Measurements from ENCODE around the gene CDK3.

Gene CDK3

DNA sequence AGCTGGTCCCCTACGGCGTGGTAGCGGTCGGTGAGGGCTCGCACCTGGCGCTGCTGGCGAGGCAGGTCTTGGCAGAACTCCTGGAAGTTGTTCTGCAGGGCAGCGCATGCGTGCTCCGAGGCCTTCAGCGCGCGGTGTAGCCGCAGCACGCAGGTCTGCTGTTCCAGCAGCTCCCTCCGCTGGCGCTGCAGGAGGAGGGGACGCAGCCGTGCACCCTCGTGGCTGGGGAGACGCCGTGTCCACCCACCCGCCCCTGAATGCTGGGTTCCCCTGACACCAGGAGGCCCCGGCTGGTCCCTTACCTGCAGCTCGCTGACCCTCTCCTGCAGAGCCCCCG, 14.2 kb downstream of the CDK3 start:
- DNase-seq (ENCODE audit: low read depth) = no peak
- no peak overlapping the region for H3K4me3 ChIP-seq (ENCODE audit: low read depth, low read length)

DNA sequence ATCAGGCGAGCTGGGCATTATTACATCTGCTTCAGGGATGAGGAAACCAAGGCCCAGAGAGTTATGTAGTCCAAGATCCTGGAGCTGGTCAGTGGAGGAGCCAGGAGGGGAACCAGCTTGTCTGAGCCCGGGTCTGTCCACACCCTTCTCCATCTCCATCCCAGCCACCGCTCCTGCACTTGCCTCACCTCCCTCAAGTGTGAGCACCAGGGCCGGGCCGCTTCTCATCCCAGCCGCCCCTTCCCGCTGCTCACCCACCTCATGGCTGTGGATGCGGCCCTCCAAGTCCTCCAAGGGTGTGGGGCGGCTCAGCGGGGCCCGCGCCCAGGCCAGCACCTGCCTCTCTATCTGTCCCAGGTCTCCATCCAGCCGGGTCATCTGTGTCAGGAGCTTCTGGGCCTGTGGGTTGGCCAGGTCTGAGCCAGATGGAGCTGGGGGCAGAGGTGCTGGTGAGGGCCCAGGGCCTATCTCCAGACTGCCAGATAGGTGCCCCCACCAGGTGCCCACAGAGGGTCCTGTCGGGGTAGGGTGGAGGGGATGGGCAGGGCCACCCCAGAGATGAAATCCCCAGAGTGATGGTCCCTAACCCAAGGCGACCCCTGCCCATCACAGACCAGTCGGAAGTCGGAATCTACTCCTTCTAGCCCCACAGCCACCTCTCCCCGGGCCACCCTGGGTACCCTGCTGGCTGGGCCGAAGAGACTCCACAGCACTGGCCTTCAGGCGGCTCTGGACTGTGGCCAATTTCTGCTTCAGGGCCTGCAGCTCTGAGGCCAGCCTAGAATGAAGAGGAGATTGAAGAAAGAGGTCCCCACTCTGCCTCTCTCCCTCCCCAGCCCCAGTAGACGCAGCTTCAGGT, 17.1 kb downstream of the CDK3 start:
- DNase-seq (ENCODE audit: low read depth) = no peak
- H3K4me3 ChIP-seq (ENCODE audit: low read depth, low read length) = no peak overlapping the region
- TF ChIP-seq, protein P1, sequence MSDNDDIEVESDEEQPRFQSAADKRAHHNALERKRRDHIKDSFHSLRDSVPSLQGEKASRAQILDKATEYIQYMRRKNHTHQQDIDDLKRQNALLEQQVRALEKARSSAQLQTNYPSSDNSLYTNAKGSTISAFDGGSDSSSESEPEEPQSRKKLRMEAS (IDR thresholded peaks at IDR 0.05; ENCODE audit: low read depth, low read length) = no peak
- TF ChIP-seq POLR2A (IDR thresholded peaks at IDR 0.05; ENCODE audit: extremely low read depth, insufficient read length) (no peak), MYC (IDR thresholded peaks at IDR 0.05; ENCODE audit: low read depth, low read length) (no peak)
- TF ChIP-seq, protein P2, sequence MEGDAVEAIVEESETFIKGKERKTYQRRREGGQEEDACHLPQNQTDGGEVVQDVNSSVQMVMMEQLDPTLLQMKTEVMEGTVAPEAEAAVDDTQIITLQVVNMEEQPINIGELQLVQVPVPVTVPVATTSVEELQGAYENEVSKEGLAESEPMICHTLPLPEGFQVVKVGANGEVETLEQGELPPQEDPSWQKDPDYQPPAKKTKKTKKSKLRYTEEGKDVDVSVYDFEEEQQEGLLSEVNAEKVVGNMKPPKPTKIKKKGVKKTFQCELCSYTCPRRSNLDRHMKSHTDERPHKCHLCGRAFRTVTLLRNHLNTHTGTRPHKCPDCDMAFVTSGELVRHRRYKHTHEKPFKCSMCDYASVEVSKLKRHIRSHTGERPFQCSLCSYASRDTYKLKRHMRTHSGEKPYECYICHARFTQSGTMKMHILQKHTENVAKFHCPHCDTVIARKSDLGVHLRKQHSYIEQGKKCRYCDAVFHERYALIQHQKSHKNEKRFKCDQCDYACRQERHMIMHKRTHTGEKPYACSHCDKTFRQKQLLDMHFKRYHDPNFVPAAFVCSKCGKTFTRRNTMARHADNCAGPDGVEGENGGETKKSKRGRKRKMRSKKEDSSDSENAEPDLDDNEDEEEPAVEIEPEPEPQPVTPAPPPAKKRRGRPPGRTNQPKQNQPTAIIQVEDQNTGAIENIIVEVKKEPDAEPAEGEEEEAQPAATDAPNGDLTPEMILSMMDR (IDR thresholded peaks at IDR 0.05; ENCODE audit: low read depth, low read length) = no peak

More for the DNA sequence above, 14.2 kb downstream of the CDK3 start:
- TF ChIP-seq, protein P2 (IDR thresholded peaks at IDR 0.05; ENCODE audit: low read depth, low read length) = no peak
- TF ChIP-seq POLR2A (IDR thresholded peaks at IDR 0.05; ENCODE audit: extremely low read depth, insufficient read length) (no peak), MYC (IDR thresholded peaks at IDR 0.05; ENCODE audit: low read depth, low read length) (no peak)

DNA sequence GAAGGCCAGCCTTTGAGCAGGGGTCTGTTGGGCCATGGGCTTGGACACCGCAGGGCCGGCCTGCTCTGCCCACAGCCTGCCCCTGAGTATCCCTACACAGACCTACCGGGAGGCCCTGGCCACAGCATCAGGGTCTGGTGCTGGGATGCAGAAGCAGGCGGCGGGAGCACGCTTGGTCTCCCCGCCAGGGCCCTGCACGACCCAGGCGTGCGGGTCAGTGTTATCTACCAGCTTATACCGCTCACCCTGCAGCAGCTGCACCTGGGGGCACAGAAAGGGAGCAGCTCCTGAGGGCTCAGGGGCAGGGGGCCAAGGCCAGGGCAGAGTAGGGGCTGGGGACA, 17.7 kb downstream of the CDK3 start:
- no peak for DNase-seq (ENCODE audit: low read depth)
- no peak overlapping the region for H3K4me3 ChIP-seq (ENCODE audit: low read depth, low read length)
- TF ChIP-seq MYC (IDR thresholded peaks at IDR 0.05; ENCODE audit: low read depth, low read length) = no peak
- no peak for TF ChIP-seq POLR2A (IDR thresholded peaks at IDR 0.05; ENCODE audit: extremely low read depth, insufficient read length)
- TF ChIP-seq, protein P2 (IDR thresholded peaks at IDR 0.05; ENCODE audit: low read depth, low read length) = no peak
- TF ChIP-seq, protein P1 (IDR thresholded peaks at IDR 0.05; ENCODE audit: low read depth, low read length) = no peak

DNA sequence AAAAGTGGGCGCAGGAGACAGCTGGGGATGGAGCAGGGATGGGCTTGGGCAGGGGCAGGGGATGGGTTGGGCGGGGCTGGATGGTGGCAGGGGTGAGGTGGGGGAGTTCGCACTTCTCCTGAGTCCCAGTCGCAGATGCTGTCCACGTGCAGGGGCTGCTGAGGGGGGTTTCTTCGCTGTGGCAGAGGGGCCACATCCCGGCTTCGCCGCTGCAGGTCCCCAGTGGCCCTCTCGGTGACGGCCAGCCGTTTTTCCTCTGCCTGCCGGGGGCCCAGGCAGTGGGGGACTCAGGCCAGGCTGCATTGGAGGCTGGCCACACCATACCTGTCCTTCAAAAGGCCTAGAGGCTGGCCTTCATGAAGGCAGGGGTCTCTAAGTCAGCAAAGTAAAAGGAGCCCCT, 18.1 kb downstream of the CDK3 start:
- no peak for DNase-seq (ENCODE audit: low read depth)
- no peak overlapping the region for H3K4me3 ChIP-seq (ENCODE audit: low read depth, low read length)
- TF ChIP-seq, protein P1 (IDR thresholded peaks at IDR 0.05; ENCODE audit: low read depth, low read length) = no peak
- no peak for TF ChIP-seq POLR2A (IDR thresholded peaks at IDR 0.05; ENCODE audit: extremely low read depth, insufficient read length)
- TF ChIP-seq, protein P2 (IDR thresholded peaks at IDR 0.05; ENCODE audit: low read depth, low read length) = no peak
- no peak for TF ChIP-seq MYC (IDR thresholded peaks at IDR 0.05; ENCODE audit: low read depth, low read length)

DNA sequence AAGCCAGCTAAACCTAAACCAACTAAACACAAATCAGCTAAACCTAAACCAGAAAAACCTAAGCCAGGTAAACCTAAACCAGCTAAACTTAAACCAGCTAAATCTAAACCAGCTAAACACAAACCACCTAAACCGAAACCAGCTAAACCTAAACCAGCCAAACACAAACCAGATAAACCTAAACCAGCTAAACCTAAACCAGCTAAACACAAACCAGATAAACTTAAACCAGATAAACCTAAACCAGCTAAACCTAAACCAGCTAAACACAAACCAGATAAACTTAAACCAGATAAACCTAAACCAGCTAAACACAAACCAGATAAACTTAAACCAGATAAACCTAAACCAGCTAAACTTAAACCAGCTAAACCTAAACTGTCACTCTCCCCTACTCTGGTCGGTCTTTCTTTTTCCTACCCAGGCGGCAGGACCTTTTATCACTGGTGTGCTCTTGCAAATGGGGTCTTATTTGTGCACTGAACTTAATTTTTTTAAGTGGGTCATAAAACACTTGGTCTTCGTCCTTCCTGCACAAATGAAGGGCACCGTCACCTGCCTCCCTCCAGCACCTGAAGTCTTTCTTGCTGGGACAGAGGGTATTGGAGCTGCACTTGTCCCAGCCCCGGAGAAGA, 19.3 kb downstream of the CDK3 start:
- TF ChIP-seq, protein P1 (IDR thresholded peaks at IDR 0.05; ENCODE audit: low read depth, low read length) = no peak
- TF ChIP-seq POLR2A (IDR thresholded peaks at IDR 0.05; ENCODE audit: extremely low read depth, insufficient read length) = no peak
- TF ChIP-seq, protein P2 (IDR thresholded peaks at IDR 0.05; ENCODE audit: low read depth, low read length) = no peak
- no peak for TF ChIP-seq MYC (IDR thresholded peaks at IDR 0.05; ENCODE audit: low read depth, low read length)
- DNase-seq (ENCODE audit: low read depth) = no peak
- no peak overlapping the region for H3K4me3 ChIP-seq (ENCODE audit: low read depth, low read length)

Data from NB4 (cell line).